Right lobe of liver (tissue), 6 donors: ENCODE data around the gene FGGY. TPM values are rescaled to one million over a fixed set of nuclear protein-coding genes. Genes with fewer than 3 reads are reported as not detected.

Source experiments
- ATAC-seq, 4 donors: fragments of 200-7000 bp; cut with Tn5 transposase; one replicate each; pipeline ENCODE4 v1.9.1; 2020; ENCODE audit warnings: mild to moderate bottlenecking in 4 of 4, moderate library complexity in 4 of 4
- DNase-seq, 3 donors: peaks; one replicate each; pipeline ENCODE4 v3.0.0-alpha.2; 2020
- H3K27ac ChIP-seq, 3 donors: fragments of 200-600 bp; one replicate each; pipeline ENCODE4 v1.8.0; 2022
- H3K27me3 ChIP-seq, 2 donors: fragments of 200-600 bp; one replicate each; pipeline ENCODE4 v1.8.0; 2022
- H3K36me3 ChIP-seq, 4 donors: fragments of 200-600 bp; sonication (generic) in 1 of 4; one replicate each; pipeline versions ENCODE4 v1.5.1 to v1.8.0; 2017 to 2022; ENCODE audit warnings: control low read depth in 1 of 4
- H3K4me1 ChIP-seq, 4 donors: fragments of 200-600 bp; sonication (generic) in 1 of 4; one replicate each; pipeline versions ENCODE4 v1.5.1 to v1.8.0; 2017 to 2022; ENCODE audit warnings: control low read depth in 1 of 4
- H3K4me3 ChIP-seq, 3 donors: fragments of 200-600 bp; one replicate each; pipeline ENCODE4 v1.8.0; 2022
- H3K9me3 ChIP-seq, 4 donors: fragments of 200-600 bp; sonication (generic) in 1 of 4; one replicate each; pipeline versions ENCODE4 v1.5.1 to v1.8.0; 2017 to 2022; ENCODE audit warnings: control low read depth in 1 of 4
- CTCF ChIP-seq, 4 donors: fragments of 200-600 bp in 3 of 4; fragments of 450-650 bp in 1 of 4; IDR thresholded peaks; one replicate each; pipeline versions ENCODE4 v1.5.1 to v1.8.0; 2016 to 2022; ENCODE audit warnings: antibody characterized with exemption in 4 of 4, mild to moderate bottlenecking in 2 of 4
- POLR2A ChIP-seq: fragments of 450-650 bp; IDR thresholded peaks from one replicate; pipeline ENCODE4 v1.6.1; 2017; ENCODE audit warnings: antibody characterized with exemption, mild to moderate bottlenecking
- WGBS: methylation state at CpG from one replicate; pipeline ENCODE4 v1.1.6; 2018; ENCODE audit warnings: low coverage, low lambda C conversion rate; ENCODE audit not compliant: insufficient coverage; ENCODE audit errors: missing lambda C conversion rate; 5-methylcytosine and 5-hydroxymethylcytosine counted together
- intact Hi-C, 2 donors: fragments of 100-400 bp; cut with DNase I; formaldehyde crosslinking; loops; one replicate each; pipeline versions ENCODE4 v1.11.2 to v1.14.1; 2022
- total RNA-seq, 6 experiments: library from RNA; depleted of rRNA in 2 of 6; stranded (reverse); fragments of >200 nt in 2 of 6; fragmentation: NEBNext Ultra II Directional in 3 of 6; extraction: Animal tissue kit (Norgen Biotek cat#: 25700) in 3 of 6; gene quantifications; one replicate each; pipeline versions ENCODE4 v1.1.0 to v1.2.4, GENCODE V29; 2016 to 2023
- donor health status: DM: no; HTN: yes; CAD: no.
- donor health status: DM: no; HTN: no; CAD: no.
- donor health status: DM: no; HTN: no; CAD: no.
- donor health status: DM: no; HTN: yes; CAD: no.
- donor health status: DM: no; HTN: yes; CAD: no.

FGGY gene
- total RNA-seq, 6 experiments from 2014 or later: 45.5 to 84.2 (median 58.7) TPM

- Histone ChIP-seq H3K27ac (no peak overlapping the region), H3K4me3 (no peak overlapping the region), H3K36me3 (no peaks in the 10 kb centered on the region), H3K27me3 (no peaks in the 10 kb centered on the region), H3K9me3 (no peaks in the 10 kb centered on the region), H3K4me1 (peaks cover 0 to 47% (median 15%) of the 10 kb centered on the region in 4 donors)
- no peak for DNase-seq
- intact Hi-C loops: no loop called here
- TF ChIP-seq POLR2A (no peak), CTCF (IDR thresholded peaks at IDR 0.05) (no peak)
- ATAC-seq: no peak
Observed at GRCh38 chr1:59427784-59428183, 130.9 kb downstream of the FGGY start.

- H3K4me3 ChIP-seq: no peak overlapping the region
- no peaks in the 10 kb centered on the region for H3K27me3 ChIP-seq
- H3K9me3 ChIP-seq: no peaks in the 10 kb centered on the region
- WGBS: 100% methylated on average over 2 of the region's 6 CpGs
- H3K36me3 ChIP-seq: no peaks in the 10 kb centered on the region
- H3K27ac ChIP-seq: no peak overlapping the region
- TF ChIP-seq POLR2A: no peak
- TF ChIP-seq CTCF (IDR thresholded peaks at IDR 0.05): no peak
- H3K4me1 ChIP-seq: peaks cover 0 to 50% (median 15%) of the 10 kb centered on the region in 4 donors
- intact Hi-C loops: no loop called here
- DNase-seq (no peak), ATAC-seq (no peak)
Observed at GRCh38 chr1:59428828-59429227, 131.9 kb downstream of the FGGY start.

GRCh38 chr1:59429656-59430055 lies 132.8 kb downstream of the FGGY start:
- Histone ChIP-seq H3K27me3 (no peaks in the 10 kb centered on the region), H3K36me3 (no peaks in the 10 kb centered on the region), H3K4me3 (no peak overlapping the region), H3K27ac (no peak overlapping the region), H3K9me3 (no peaks in the 10 kb centered on the region), H3K4me1 (peaks cover 0 to 45% (median 11%) of the 10 kb centered on the region in 4 donors)
- WGBS: 91% methylated on average over 3 of the region's 3 CpGs
- intact Hi-C loops: no loop called here
- DNase-seq (no peak), ATAC-seq (no peak)
- TF ChIP-seq POLR2A (no peak), CTCF (IDR thresholded peaks at IDR 0.05) (no peak)

GRCh38 chr1:59431566-59432294 lies 134.8 kb downstream of the FGGY start:
- no peaks in the 10 kb centered on the region for H3K9me3 ChIP-seq
- TF ChIP-seq CTCF (IDR thresholded peaks at IDR 0.05): no peak
- TF ChIP-seq POLR2A: no peak
- DNase-seq (no peak), ATAC-seq (peak in 1 of 4 donors; percentile 66)
- H3K27me3 ChIP-seq: no peaks in the 10 kb centered on the region
- intact Hi-C loops: no loop called here
- H3K36me3 ChIP-seq: no peaks in the 10 kb centered on the region
- H3K27ac ChIP-seq: peak overlapping the region; percentile 58 to 92 (median 71)
- H3K4me1 ChIP-seq: peaks cover 0 to 47% (median 8%) of the 10 kb centered on the region in 4 donors
- no peak overlapping the region for H3K4me3 ChIP-seq
- WGBS: 72% methylated on average over 3 of the region's 3 CpGs
